ENCODE results near the gene OOSP3.

The OOSP3 gene, protein sequence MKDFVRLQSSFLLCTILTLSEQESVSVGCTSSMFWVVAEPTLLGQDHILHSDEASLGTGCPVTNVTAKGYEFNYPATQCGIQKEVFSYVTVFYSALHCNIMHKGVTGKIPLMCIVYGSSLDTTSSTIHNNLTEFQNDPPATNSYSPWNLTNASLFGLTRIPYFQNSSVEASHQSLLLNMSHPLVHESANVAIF

DNA sequence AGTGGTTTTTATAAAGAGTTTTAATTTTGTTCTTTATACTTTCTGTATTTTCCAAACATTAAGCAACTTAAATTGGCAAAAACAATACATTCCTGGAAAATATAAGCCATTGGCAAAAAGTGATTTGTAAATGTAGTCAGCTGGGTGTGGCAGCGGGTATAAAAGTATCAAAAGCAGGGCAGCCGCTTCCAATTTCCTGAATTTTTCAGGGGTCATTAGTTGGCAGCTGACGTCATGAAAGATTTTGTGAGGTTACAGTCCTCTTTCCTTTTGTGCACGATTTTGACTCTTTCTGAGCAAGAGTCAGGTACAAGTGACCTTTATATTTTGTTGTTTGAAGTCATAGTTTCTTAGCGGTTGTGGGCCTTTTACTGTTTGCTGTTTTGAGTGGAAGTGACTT, at the start of gene OOSP3:
Gene OOSP3, plus strand, starts transcription at position 208 of the 400 bp plus-strand sequence. Its CDS starts 27 bp downstream, at position 235.
- H3K4me3 ChIP-seq (ENCODE audit: low read length) = no peak within 1 kb of the TSS
- DNase-seq (ENCODE audit: low read depth) = no peak
- TF ChIP-seq, protein P1, sequence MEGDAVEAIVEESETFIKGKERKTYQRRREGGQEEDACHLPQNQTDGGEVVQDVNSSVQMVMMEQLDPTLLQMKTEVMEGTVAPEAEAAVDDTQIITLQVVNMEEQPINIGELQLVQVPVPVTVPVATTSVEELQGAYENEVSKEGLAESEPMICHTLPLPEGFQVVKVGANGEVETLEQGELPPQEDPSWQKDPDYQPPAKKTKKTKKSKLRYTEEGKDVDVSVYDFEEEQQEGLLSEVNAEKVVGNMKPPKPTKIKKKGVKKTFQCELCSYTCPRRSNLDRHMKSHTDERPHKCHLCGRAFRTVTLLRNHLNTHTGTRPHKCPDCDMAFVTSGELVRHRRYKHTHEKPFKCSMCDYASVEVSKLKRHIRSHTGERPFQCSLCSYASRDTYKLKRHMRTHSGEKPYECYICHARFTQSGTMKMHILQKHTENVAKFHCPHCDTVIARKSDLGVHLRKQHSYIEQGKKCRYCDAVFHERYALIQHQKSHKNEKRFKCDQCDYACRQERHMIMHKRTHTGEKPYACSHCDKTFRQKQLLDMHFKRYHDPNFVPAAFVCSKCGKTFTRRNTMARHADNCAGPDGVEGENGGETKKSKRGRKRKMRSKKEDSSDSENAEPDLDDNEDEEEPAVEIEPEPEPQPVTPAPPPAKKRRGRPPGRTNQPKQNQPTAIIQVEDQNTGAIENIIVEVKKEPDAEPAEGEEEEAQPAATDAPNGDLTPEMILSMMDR (conservative IDR thresholded peaks at IDR 0.05; ENCODE audit: low read length) = no peak

DNA sequence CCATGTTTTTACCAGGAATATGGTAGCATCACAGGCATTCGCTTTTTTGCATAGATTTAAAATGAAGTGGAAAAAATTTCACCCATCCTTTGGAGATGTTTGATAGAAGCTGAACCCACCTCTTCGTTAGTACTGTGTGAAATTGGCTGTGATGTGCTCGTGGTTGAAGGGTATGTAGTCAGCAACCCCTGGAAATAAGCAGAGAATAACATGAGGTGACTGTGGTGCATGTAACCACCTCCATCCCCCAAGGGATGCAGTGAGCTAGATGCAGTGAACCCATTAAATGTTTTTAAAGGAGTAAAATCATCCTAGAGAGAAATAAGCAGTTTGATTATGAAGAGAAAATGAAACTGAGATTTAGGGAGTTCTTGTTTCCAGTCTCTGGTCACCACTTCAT, 49.2 kb upstream of the OOSP3 start:
- TF ChIP-seq, protein P1 (conservative IDR thresholded peaks at IDR 0.05; ENCODE audit: low read length) = no peak
- DNase-seq (ENCODE audit: low read depth) = no peak
- H3K4me3 ChIP-seq (ENCODE audit: low read length) = no peak overlapping the region

DNA sequence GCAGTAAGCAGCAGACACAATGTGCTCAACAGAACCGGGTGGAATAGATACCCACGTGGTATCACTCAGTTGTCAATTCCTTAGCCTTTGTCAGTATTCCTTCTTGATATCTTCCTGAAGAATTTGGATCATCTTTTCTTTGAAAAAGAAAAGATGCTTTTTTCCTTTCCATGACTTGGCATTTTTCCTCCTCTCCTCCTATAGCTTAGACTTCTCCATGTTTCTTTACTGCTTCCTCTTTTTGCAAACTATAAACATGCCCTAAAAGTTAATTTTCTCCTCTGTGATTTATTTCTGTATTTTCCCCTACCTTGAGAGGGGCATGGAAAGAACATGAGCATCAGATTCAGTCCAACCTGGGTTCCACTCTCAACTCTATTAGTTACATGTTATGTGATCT, 45.0 kb upstream of the OOSP3 start:
- TF ChIP-seq, protein P1 (conservative IDR thresholded peaks at IDR 0.05; ENCODE audit: low read length) = no peak
- no peak for DNase-seq (ENCODE audit: low read depth)
- H3K4me3 ChIP-seq (ENCODE audit: low read length) = no peak overlapping the region

DNA sequence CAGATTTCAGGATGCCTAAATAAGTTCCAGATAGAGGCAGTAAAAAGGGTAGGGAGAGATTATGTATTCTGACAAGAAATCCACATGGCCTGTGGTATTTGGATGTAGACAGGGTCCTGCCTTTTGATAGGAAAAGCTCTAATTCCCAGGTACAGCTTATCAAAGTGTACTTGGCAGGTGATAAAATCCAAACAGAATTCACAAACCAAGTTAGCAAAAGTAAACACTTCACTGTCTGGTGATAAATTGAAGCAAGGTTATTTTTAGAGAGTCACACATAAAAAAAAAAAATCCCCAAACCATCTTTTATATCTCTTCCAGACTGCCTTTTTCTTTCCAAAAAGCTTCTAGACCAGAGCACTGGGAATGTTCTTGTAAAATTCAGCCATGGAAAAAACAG, 39.0 kb upstream of the OOSP3 start:
- DNase-seq (ENCODE audit: low read depth) = no peak
- no peak overlapping the region for H3K4me3 ChIP-seq (ENCODE audit: low read length)
- TF ChIP-seq, protein P1 (conservative IDR thresholded peaks at IDR 0.05; ENCODE audit: low read length) = no peak

DNA sequence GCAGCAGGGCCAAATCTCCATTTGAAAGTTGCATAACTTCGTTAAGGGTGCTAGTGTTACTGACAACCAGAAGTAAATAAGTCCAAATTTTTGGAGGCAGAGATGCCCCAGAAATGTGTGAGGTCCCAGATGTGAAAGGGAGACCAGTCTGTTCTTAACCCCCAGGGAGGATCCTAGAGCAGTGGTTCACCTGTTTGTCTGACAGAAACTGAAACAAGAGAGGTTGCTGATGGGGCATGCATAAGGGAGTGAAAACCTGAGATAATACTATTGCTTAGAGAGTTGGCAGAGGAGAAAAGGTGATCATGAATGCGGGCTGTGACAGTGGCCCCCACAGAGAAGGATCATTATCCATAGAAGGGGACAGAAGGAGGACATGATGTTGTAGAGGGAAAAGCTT, 37.1 kb upstream of the OOSP3 start:
- H3K4me3 ChIP-seq (ENCODE audit: low read length) = no peak overlapping the region
- no peak for DNase-seq (ENCODE audit: low read depth)
- TF ChIP-seq, protein P1 (conservative IDR thresholded peaks at IDR 0.05; ENCODE audit: low read length) = no peak

DNA sequence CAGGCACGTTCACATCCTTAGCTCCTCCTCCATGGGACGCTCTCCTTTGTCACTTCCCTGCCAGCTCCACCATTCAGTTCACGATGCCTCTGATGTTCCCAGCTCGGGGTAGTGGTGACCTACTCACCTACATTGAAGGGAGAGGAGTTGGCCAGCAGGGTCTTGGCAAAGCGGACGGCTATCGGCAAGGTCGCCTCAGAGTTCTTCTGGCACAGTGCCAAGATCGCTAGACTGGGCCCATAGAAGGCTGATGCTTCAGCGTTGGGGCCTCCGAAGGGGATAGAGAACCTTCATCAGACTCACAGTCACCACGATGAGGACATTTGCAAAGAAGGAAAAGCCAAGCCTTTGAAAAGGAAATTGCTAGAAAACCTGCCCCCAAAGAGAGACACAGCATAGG, 36.3 kb upstream of the OOSP3 start:
- no peak for DNase-seq (ENCODE audit: low read depth)
- TF ChIP-seq, protein P1 (conservative IDR thresholded peaks at IDR 0.05; ENCODE audit: low read length) = no peak
- no peak overlapping the region for H3K4me3 ChIP-seq (ENCODE audit: low read length)

DNA sequence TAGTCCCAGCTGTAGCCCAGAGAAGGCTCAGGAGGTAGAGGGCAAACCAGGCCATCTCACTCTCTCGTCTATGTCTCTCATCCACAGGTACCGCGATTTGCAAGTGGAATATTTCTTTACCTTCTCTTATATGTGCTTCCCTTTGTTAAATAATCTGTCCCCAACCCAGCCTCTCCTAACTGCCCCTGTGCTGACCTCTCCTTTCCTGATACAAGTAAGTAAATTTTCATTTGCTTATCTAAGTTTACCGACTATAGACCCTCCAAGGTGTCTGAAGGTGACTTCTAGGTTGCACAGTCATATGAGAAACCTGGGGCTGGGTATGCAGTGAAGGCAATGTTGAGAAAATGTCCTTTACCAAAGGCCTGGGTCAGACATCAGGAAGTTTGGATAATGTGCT, 33.2 kb upstream of the OOSP3 start, which contains the start of gene CBLIF:
Gene CBLIF, minus strand, starts transcription at position 101 of the 400 bp plus-strand sequence. Its CDS starts 46 bp downstream, at position 55.
- TF ChIP-seq, protein P1 (conservative IDR thresholded peaks at IDR 0.05; ENCODE audit: low read length) = no peak
- no peak within 1 kb of the TSS for H3K4me3 ChIP-seq (ENCODE audit: low read length)
- no peak for DNase-seq (ENCODE audit: low read depth)

Measured in AG10803 (cell line).